Activated CD8-positive, alpha-beta memory T cell treated with anti-CD3 and anti-CD28 coated beads, Interleukin-2, amount 50 U/mL, for 1 hour (primary cell): ENCODE results near the gene FBLN2.
"Not testable (repeated sequence)": the region's sequence is repeated elsewhere in the genome, so short reads cannot be mapped to it uniquely, and the experiment has no call there.

ENCODE experiments used
- DNase-seq: peaks from one replicate; pipeline ENCODE4 v3.0.0-alpha.2; 2020; ENCODE audit errors: extremely low read depth

FBLN2 gene

GRCh38 chr3:13549623-13550422 lies 898 bp downstream of the FBLN2 start:
- DNase-seq, result no peak

GRCh38 chr3:13550423-13550690 lies 1.4 kb downstream of the FBLN2 start:
- DNase-seq, result no peak

GRCh38 chr3:13550791-13551360 lies 2.0 kb downstream of the FBLN2 start:
- DNase-seq, result no peak

GRCh38 chr3:13552857-13553652 lies 4.1 kb downstream of the FBLN2 start:
- no peak for DNase-seq

- no peak for DNase-seq
Observed at GRCh38 chr3:13553686-13554085, 4.8 kb downstream of the FBLN2 start.

GRCh38 chr3:13555753-13556152 lies 6.8 kb downstream of the FBLN2 start:
- DNase-seq, result no peak

- DNase-seq, result no peak
Observed at GRCh38 chr3:13556207-13556606, 7.3 kb downstream of the FBLN2 start.

- DNase-seq, result no peak
Observed at GRCh38 chr3:13556917-13557316, 8.0 kb downstream of the FBLN2 start.

- DNase-seq, result no peak
Observed at GRCh38 chr3:13557417-13557816, 8.5 kb downstream of the FBLN2 start.

GRCh38 chr3:13557926-13558325 lies 9.0 kb downstream of the FBLN2 start:
- DNase-seq, result no peak

- no peak for DNase-seq
Observed at GRCh38 chr3:13558651-13559050, 9.7 kb downstream of the FBLN2 start.

- no peak for DNase-seq
Observed at GRCh38 chr3:13559764-13560525, 11.0 kb downstream of the FBLN2 start.

- no peak for DNase-seq
Observed at GRCh38 chr3:13561376-13561775, 12.5 kb downstream of the FBLN2 start.

GRCh38 chr3:13561967-13562366 lies 13.0 kb downstream of the FBLN2 start:
- no peak for DNase-seq

- DNase-seq, result not testable (repeated sequence)
Observed at GRCh38 chr3:13562421-13562820, 13.5 kb downstream of the FBLN2 start.

GRCh38 chr3:13563321-13563720 lies 14.4 kb downstream of the FBLN2 start:
- no peak for DNase-seq

- no peak for DNase-seq
Observed at GRCh38 chr3:13563911-13564310, 15.0 kb downstream of the FBLN2 start.

GRCh38 chr3:13564751-13565560 lies 16.0 kb downstream of the FBLN2 start:
- no peak for DNase-seq

- DNase-seq, result no peak
Observed at GRCh38 chr3:13565581-13566452, 16.9 kb downstream of the FBLN2 start.

- DNase-seq, result no peak
Observed at GRCh38 chr3:13566453-13566748, 17.5 kb downstream of the FBLN2 start.
